22Rv1 (cell line): ENCODE data around the gene ANKHD1.
A peak's percentile ranks its signal among the peaks of the same experiment; 100 is the strongest.

Experiments used
- H3K27ac ChIP-seq: fragments of 450-650 bp; 2 replicates; pipeline ENCODE4 v1.5.1; 2017
- ZFX ChIP-seq: fragments of 450-650 bp; IDR thresholded peaks from 2 replicates; pipeline ENCODE4 v1.6.1; 2017; ENCODE audit warnings: antibody characterized with exemption, borderline replicate concordance
- TF ChIP-seq, protein P1 (sequence below): fragments of 450-650 bp; IDR thresholded peaks from 2 replicates; pipeline ENCODE4 v1.5.1; 2017; ENCODE audit warnings: mild to moderate bottlenecking

The ANKHD1 gene, protein sequence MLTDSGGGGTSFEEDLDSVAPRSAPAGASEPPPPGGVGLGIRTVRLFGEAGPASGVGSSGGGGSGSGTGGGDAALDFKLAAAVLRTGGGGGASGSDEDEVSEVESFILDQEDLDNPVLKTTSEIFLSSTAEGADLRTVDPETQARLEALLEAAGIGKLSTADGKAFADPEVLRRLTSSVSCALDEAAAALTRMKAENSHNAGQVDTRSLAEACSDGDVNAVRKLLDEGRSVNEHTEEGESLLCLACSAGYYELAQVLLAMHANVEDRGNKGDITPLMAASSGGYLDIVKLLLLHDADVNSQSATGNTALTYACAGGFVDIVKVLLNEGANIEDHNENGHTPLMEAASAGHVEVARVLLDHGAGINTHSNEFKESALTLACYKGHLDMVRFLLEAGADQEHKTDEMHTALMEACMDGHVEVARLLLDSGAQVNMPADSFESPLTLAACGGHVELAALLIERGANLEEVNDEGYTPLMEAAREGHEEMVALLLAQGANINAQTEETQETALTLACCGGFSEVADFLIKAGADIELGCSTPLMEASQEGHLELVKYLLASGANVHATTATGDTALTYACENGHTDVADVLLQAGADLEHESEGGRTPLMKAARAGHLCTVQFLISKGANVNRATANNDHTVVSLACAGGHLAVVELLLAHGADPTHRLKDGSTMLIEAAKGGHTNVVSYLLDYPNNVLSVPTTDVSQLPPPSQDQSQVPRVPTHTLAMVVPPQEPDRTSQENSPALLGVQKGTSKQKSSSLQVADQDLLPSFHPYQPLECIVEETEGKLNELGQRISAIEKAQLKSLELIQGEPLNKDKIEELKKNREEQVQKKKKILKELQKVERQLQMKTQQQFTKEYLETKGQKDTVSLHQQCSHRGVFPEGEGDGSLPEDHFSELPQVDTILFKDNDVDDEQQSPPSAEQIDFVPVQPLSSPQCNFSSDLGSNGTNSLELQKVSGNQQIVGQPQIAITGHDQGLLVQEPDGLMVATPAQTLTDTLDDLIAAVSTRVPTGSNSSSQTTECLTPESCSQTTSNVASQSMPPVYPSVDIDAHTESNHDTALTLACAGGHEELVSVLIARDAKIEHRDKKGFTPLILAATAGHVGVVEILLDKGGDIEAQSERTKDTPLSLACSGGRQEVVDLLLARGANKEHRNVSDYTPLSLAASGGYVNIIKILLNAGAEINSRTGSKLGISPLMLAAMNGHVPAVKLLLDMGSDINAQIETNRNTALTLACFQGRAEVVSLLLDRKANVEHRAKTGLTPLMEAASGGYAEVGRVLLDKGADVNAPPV (N-terminal part only)

DNA sequence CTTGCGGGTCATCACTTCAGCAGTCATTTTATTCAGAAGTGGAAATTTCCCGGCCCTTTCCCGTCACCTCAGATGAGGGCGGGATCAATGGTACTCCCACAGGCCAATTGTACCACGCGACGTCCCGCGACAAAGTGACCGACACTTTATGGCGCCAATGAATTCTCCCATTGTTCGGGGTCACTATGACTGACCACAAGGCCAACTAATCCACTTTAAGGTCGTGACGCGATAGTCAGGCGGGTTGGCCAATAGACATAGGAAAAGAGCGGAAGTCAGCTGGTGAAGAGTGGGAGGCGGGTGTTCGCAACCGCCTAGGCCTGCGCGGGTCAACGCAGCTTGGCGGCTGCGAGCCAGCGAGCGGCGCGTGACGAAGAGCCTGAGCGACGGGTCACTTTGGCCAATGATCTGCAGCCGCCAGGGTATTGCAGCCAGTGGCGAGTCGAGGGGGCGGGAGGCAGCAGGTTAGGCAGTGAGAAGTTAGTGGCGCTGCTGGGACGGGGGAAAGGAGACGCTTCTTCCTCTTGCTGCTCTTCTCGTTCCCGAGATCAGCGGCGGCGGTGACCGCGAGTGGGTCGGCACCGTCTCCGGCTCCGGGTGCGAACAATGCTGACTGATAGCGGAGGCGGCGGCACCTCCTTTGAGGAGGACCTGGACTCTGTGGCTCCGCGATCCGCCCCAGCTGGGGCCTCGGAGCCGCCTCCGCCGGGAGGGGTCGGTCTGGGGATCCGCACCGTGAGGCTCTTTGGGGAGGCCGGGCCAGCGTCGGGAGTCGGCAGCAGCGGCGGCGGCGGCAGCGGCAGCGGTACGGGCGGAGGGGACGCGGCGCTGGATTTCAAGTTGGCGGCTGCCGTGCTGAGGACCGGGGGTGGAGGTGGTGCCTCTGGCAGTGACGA, at the start of gene ANKHD1:
ANKHD1 (plus strand) TSS at position 472 of the 896 bp plus-strand sequence; CDS start at position 607, 135 bp downstream.
- TF ChIP-seq, protein P1, sequence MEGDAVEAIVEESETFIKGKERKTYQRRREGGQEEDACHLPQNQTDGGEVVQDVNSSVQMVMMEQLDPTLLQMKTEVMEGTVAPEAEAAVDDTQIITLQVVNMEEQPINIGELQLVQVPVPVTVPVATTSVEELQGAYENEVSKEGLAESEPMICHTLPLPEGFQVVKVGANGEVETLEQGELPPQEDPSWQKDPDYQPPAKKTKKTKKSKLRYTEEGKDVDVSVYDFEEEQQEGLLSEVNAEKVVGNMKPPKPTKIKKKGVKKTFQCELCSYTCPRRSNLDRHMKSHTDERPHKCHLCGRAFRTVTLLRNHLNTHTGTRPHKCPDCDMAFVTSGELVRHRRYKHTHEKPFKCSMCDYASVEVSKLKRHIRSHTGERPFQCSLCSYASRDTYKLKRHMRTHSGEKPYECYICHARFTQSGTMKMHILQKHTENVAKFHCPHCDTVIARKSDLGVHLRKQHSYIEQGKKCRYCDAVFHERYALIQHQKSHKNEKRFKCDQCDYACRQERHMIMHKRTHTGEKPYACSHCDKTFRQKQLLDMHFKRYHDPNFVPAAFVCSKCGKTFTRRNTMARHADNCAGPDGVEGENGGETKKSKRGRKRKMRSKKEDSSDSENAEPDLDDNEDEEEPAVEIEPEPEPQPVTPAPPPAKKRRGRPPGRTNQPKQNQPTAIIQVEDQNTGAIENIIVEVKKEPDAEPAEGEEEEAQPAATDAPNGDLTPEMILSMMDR, result no peak
- no peak for TF ChIP-seq ZFX
- peak within 1 kb of the TSS; percentile 93 for H3K27ac ChIP-seq

DNA sequence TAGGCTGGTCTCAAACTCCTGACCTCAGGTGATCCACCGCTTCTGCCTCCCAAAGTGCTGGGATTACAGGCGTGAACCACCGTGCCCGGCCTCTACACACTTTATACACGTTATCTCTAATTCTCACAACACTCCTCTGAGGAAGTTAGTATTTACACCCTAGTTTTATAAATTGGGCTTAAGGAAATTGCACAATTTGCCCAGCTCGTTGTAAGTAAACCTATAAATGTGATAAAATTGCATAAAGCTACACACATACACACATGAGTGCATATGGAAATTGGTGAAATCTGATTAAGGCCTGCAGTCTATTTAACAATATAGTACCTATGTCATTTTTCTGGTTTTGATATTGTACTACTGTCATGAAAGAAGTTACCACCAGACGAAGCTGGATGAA, 46.1 kb upstream of the ANKHD1 start:
- TF ChIP-seq ZFX, result no peak
- no peak overlapping the region for H3K27ac ChIP-seq

DNA sequence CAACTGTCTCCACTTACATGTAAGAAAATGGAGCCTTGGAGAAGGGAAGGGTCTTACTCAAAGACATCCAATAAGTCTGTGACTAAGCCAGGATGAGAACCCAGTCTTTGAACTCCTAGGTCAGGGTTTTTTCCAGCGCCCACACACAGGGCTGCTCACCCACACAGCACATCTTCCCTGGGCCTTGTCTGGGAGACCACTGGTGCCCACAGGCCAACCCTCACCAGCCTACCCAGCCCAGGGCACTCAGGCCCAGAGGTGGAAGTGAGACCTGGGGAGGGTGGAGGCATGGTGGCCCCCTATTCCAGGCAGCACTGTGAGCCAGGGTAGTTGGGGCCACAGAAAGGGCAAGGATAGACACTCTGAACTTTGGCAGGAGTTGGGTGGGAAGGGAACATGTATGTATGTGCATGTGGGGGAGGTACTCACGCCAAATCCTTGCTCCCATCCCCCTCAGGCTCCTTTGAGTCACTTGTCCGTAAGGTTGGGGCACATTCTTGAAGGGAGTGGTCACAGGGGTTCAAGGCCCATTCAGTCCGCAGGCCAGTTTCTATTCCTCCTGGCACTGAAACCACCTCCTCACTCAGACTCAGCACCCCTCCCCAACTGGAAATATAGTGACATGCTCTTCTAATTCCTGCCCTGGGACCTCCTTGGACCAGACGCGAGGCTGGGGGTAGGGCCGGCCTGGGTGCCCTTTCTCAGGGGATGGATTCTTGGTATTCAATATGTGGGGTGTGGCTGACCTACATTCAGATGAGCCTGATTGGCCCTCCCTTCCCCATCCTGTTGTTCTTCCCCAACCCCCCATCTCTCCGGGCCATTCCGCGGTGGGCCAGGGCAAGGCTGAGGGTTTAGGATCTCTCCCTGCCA, 44.5 kb upstream of the ANKHD1 start:
- TF ChIP-seq ZFX, result no peak
- TF ChIP-seq, protein P1, result no peak
- no peak overlapping the region for H3K27ac ChIP-seq

DNA sequence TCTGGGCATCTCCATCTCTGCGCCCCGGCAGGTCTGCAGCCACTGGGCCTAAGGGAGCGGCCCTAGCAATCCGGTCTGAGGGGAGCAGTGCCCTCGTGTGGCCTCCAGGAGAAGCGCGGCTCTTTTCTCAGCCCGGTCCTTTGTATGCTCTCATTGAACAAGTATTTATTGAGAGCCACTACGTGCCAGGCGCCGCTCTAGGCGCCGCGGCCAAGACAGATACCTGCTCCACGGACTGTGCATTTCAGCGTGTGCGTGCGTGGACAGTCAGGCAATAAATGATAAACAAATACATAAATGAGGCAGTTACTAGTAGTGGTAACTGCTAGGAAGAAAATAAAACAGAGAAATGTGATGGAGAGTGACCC, 43.9 kb upstream of the ANKHD1 start:
- no peak overlapping the region for H3K27ac ChIP-seq
- no peak for TF ChIP-seq ZFX
- TF ChIP-seq, protein P1, result peak; percentile 95

DNA sequence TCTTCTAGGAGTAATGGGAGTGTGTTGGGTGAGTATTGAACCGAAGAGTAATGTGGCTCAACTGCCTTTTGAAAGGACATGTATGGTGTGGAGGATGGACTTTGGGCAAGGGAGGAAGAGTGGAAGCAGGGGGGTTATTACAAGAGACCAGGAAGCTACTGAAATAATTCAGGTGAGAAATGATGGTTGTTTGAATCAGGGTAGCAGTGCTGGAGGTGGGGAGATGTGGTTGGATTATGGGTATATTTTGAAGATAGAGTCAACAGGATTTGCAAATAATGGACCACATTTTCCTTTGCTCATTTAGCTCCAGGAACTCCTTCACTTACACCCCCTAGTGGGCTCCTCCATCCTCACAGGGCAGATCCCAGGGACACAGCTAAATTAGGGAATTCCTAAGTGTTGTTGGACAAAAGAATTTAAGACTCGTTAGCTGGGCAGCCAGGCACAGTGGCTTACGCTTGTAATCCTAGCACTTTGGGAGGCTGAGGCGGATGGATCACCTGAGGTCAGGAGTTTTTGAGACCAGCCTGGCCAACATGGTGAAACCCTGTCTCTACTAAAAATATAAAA, 42.8 kb upstream of the ANKHD1 start:
- TF ChIP-seq ZFX, result no peak
- TF ChIP-seq, protein P1, result peak; percentile 57
- H3K27ac ChIP-seq, result no peak overlapping the region

DNA sequence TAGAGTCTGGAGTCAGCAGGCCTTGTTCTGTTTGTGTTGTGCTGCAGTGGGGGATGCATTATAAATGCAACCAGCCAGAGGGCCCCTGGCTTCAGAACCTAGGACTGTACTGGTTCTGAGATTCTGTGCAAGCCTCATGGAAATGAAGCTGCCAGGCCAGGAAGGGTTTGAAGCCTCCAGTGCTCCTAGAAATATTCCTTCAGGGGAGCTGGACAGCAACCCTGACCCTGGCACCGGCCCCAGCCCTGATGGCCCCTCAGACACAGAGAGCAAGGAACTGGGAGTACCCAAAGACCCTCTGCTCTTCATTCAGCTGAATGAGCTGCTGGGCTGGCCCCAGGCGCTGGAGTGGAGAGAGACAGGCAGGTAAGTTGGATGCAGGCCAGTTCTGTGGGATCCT, 41.5 kb upstream of the ANKHD1 start, which contains the start of gene SLC4A9:
SLC4A9 (plus strand) TSS at position 94 of the 400 bp plus-strand sequence; CDS start at position 137, 43 bp downstream.
- TF ChIP-seq, protein P1, result no peak
- no peak for TF ChIP-seq ZFX
- H3K27ac ChIP-seq, result no peak within 1 kb of the TSS
